Pancreas (tissue), 10 donors: ENCODE measurements around the gene TAF15. TPM values are rescaled to one million over a fixed set of nuclear protein-coding genes. Genes with fewer than 3 reads are reported as not detected.

Experiments
- ATAC-seq, 4 donors: fragments of 200-7000 bp; cut with Tn5 transposase; one replicate each; pipeline versions ENCODE4 v1.8.0 to v1.9.1; 2020; ENCODE audit warnings: mild to moderate bottlenecking in 4 of 4, moderate library complexity in 4 of 4
- DNase-seq, 6 donors: peaks; one replicate each; pipeline ENCODE4 v3.0.0-alpha.2; 2020
- FAIRE-seq: peaks from 2 replicates; lab custom pipeline; 2012; peaks lifted over from hg19 to GRCh38; lab: Jason Lieb, UNC
- H3K27ac ChIP-seq, 4 donors: fragments of 200-600 bp; sonication (generic); 1 replicate in 3 of 4; 2 replicates in 1 of 4; pipeline versions ENCODE4 v1.5.0 to v1.8.0; 2020
- H3K27me3 ChIP-seq, 4 donors: fragments of 200-600 bp; one replicate each; pipeline ENCODE4 v1.8.0; 2021
- H3K36me3 ChIP-seq, 3 donors: fragments of 200-600 bp; sonication (generic) in 1 of 3; one replicate each; pipeline versions ENCODE4 v1.5.0 to v1.8.0; 2020 to 2021
- H3K4me1 ChIP-seq, 3 donors: fragments of 200-600 bp; one replicate each; pipeline ENCODE4 v1.8.0; 2021
- H3K4me3 ChIP-seq, 4 donors: fragments of 200-600 bp; sonication (generic) in 2 of 4; one replicate each; pipeline versions ENCODE4 v1.5.0 to v1.8.0; 2020 to 2021
- H3K9me3 ChIP-seq, 4 donors: fragments of 200-600 bp; one replicate each; pipeline ENCODE4 v1.8.0; 2021
- WGBS, 2 donors: extraction: QIAGEN DNeasy Blood & Tissue Kit; methylation state at CpG; one replicate each; pipeline ENCODE4 v1.1.7; 2013; 5-methylcytosine and 5-hydroxymethylcytosine counted together
- intact Hi-C, 3 donors: fragments of 100-400 bp; cut with DNase I; formaldehyde crosslinking; loops; one replicate each; pipeline versions ENCODE4 v1.11.1 to v1.14.2; 2022
- polyA plus RNA-seq, 2 donors: library from polyadenylated mRNA; stranded (reverse); fragments of 200-250 nt; gene quantifications; one replicate each; pipeline ENCODE4 v1.2.3, GENCODE V29; 2013
- total RNA-seq, 6 donors: library from RNA; stranded (reverse); fragmentation: NEBNext Ultra II Directional in 4 of 6; extraction: Animal tissue kit (Norgen Biotek cat#: 25700) in 4 of 6; gene quantifications; one replicate each; pipeline versions ENCODE4 v1.2.1 to v1.2.4, GENCODE V29; 2021 to 2023
- TF ChIP-seq, protein P1 (sequence below), 4 donors: fragments of 200-600 bp; sonication (generic) in 3 of 4; IDR thresholded peaks; one replicate each; pipeline versions ENCODE4 v1.5.0 to v1.8.0; 2021; ENCODE audit warnings: antibody characterized with exemption in 4 of 4
- donor health status: healthy with polysubstance abuse.
- donor health status: DM: no; HTN: no; CAD: no; lungs with moderate emphysema.
- donor health status: DM: no; HTN: no; CAD: no.
- donor health status: control.
- donor health status: control.
- donor health status: Bipolar disorder and iron deficiency.
- donor health status: DM: yes; HTN: yes; CAD: no.
- donor health status: DM: no; HTN: no; CAD: no.
- donor health status: DM: no; HTN: no; CAD: no.
- donor health status: DM: yes; HTN: yes; CAD: no.

TAF15 gene
- total and polyA plus RNA-seq, 8 donors: 62.9 to 88.1 (median 73.9) TPM

DNA sequence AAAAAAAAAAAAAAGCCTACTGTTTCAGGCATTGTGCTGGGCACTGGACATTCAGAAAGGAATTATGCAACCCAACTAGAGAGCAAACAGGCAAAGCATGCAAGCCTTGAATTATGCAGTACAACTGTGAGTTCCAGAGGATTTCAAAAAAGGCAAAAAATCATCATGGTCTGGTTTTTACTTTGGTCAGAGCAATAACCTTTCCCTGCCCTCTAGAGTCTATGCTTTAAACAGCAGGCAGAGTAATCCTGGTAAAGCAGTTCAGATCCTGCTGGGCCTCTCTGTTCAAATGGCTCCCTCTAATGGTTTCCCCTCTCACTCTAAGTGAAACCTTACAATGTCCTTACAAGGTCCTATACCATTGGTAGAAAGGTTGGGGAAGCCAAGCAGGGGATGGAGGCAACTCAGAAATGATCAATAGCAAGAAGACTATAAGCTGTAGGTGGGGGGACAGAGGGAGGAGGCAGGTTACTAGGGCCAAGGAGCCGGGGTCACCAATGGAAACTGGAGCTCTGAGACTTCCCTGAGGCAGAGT is 4.6 kb upstream of the TAF15 start:
- no peaks in the 10 kb centered on the region for H3K9me3 ChIP-seq
- intact Hi-C loops: loop anchor here (2.0 to 5.0 kb wide), 2 partner anchors 37 to 40 kb away; no protein-coding TSS in a partner anchor
- H3K36me3 ChIP-seq: no peaks in the 10 kb centered on the region
- H3K4me3 ChIP-seq: no peak overlapping the region
- 35 to 46% methylated on average over 1 of the region's 1 CpG for WGBS, 2 donors
- H3K27me3 ChIP-seq: no peaks in the 10 kb centered on the region
- TF ChIP-seq, protein P1, sequence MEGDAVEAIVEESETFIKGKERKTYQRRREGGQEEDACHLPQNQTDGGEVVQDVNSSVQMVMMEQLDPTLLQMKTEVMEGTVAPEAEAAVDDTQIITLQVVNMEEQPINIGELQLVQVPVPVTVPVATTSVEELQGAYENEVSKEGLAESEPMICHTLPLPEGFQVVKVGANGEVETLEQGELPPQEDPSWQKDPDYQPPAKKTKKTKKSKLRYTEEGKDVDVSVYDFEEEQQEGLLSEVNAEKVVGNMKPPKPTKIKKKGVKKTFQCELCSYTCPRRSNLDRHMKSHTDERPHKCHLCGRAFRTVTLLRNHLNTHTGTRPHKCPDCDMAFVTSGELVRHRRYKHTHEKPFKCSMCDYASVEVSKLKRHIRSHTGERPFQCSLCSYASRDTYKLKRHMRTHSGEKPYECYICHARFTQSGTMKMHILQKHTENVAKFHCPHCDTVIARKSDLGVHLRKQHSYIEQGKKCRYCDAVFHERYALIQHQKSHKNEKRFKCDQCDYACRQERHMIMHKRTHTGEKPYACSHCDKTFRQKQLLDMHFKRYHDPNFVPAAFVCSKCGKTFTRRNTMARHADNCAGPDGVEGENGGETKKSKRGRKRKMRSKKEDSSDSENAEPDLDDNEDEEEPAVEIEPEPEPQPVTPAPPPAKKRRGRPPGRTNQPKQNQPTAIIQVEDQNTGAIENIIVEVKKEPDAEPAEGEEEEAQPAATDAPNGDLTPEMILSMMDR (IDR thresholded peaks at IDR 0.05): peak; percentile 30 to 67 (median 60)
- FAIRE-seq: no peak
- ATAC-seq: peak; percentile 19 to 66 (median 64)
- DNase-seq: peak in 3 of 6 donors; percentile 53 to 60 (median 58)
- H3K27ac ChIP-seq: no peak overlapping the region
- peaks cover 0 to 9% (median 3%) of the 10 kb centered on the region in 3 donors for H3K4me1 ChIP-seq

DNA sequence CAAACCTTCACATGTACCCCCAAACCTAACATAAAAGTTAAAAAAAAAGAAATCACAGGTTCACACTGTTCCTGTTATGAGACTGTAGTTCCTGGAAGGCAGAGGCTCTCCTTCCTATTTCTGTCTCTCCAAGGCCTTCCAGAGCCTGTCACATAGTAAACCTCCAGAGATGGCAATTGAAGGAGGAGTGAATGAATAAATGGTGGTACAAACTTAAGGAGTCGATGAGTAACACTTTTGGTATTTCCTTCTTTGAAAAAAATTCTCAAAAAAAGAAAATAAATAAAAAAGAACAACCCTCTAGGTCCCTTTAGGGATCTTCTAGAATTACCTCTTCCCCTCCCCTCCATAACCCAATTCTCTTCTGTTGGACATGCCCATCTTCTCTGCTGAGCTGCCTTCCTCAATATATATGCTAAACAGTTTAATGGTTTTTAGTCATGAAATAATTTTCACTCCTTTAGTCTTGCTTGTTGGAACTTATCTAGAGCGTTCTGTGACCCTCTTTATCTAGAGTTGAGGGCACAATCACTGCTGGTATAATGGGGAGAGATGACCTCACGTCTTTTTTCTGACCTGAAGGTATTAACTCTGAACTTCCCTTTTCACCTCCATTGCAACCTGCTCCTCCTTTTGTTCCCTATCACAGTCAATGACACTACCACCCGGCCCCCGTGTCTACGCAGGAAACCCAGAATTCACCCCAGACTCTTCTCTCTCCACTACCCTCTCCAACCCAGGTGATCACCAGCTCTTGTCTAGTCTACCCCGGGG is 1.7 kb upstream of the TAF15 start:
- FAIRE-seq (no peak), DNase-seq (no peak), ATAC-seq (no peak)
- TF ChIP-seq, protein P1 (IDR thresholded peaks at IDR 0.05): no peak
- WGBS, 2 donors: 69 to 77% methylated on average over 7 of the region's 7 CpGs
- H3K27me3 ChIP-seq: no peaks in the 10 kb centered on the region
- H3K4me1 ChIP-seq: peaks cover 8 to 22% (median 19%) of the 10 kb centered on the region in 3 donors
- intact Hi-C loops: no loop called here
- no peak overlapping the region for H3K27ac ChIP-seq
- H3K36me3 ChIP-seq: no peaks in the 10 kb centered on the region
- H3K4me3 ChIP-seq: no peak overlapping the region
- H3K9me3 ChIP-seq: no peaks in the 10 kb centered on the region

DNA sequence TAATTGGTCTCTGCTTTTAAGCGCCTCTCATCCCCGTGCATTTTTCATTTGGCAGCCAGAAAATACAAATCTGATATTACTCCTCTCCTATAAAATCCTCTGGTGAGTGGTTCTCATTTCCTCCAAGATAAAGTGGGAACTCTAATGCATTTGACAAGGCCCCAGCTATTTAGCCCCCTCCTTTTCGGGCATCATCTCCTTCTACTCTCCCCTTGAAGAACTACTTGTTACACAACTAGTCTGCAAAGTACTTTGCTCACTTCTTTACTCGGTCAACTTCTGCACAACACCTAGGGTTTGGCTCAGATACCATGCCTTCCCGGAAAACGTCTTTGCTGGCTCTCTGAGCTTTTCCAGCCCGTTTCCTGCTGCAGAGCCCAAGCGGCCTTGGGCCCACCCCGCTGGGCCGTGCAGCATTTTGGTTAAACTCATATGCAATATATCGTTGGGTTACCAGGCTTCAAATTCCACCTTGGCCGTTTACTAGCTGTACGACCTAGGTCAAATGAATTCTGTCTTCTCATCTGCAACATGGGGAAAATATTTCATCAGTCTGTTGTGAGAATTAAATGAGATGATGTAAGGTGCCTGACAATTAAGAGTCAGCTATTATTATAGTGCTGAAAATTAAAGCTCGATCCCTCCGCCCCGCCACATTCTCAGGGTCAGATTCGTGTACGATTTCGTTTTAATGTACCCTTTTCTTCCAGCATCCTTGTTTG is 883 bp upstream of the TAF15 start:
- peak overlapping the region in 3 of 4 donors; percentile 3 to 72 (median 59) for H3K4me3 ChIP-seq
- TF ChIP-seq, protein P1 (IDR thresholded peaks at IDR 0.05): no peak
- DNase-seq: peak in 2 of 6 donors; percentile 31 to 34
- H3K27me3 ChIP-seq: no peaks in the 10 kb centered on the region
- intact Hi-C loops: no loop called here
- no peaks in the 10 kb centered on the region for H3K36me3 ChIP-seq
- no peak for FAIRE-seq
- peak overlapping the region; percentile 75 to 92 (median 89) for H3K27ac ChIP-seq
- WGBS, 2 donors: 24% methylated on average over 19 of the region's 19 CpGs
- H3K4me1 ChIP-seq: peaks cover 8 to 22% (median 19%) of the 10 kb centered on the region in 3 donors
- no peak for ATAC-seq
- no peaks in the 10 kb centered on the region for H3K9me3 ChIP-seq

DNA sequence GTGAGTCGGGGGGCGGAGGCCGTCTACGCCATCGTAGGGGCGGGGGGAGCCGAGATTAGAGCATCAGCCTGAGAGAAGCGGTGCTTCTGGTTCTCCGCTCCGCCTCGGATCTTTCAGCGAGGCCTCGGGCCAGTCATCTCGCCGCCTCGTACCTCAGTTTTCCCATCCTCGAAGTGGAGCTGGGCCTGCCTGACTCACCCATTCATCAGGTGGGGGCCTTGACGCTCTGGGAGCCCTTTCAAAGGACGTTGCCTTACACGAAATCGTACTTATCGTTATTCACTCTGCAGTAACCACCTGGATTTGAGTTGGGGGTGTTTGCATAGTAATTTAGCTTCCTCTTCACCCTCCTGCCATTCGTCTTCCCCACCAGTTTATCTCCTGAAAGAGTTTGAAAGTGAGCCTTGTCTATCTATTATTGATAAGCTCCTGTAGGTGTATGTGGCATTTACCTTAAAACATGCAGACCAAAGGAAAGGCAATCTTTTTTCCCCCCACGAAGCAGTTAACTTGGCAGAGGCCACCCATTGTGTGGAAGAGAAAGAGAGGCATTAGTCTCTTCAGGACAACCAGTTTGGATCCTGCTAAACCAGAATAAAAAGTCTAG is 674 bp downstream of the TAF15 start:
- Histone ChIP-seq H3K9me3 (no peaks in the 10 kb centered on the region), H3K27me3 (no peaks in the 10 kb centered on the region), H3K4me3 (peak overlapping the region; percentile 59 to 82 (median 72)), H3K4me1 (peaks cover 8 to 22% (median 19%) of the 10 kb centered on the region in 3 donors), H3K36me3 (no peaks in the 10 kb centered on the region), H3K27ac (peak overlapping the region; percentile 75 to 92 (median 89))
- 0 to 1% methylated on average over 20 to 24 of the region's 24 CpGs for WGBS, 2 donors
- intact Hi-C loops: no loop called here
- DNase-seq: no peak
- TF ChIP-seq, protein P1 (IDR thresholded peaks at IDR 0.05): no peak
- no peak for FAIRE-seq
- ATAC-seq: peak; percentile 11 to 20 (median 15)
